GM21825 (cell line): ENCODE data around the gene MIEF1.
"Not testable (repeated sequence)": the region's sequence is repeated elsewhere in the genome, so short reads cannot be mapped to it uniquely, and the experiment has no call there.

Experiments
- ATAC-seq: cut with Tn5 transposase; IDR thresholded peaks from one replicate; pipeline ENCODE4 v1.9.1; 2021; ENCODE audit warnings: mild to moderate bottlenecking, moderate library complexity; ENCODE audit not compliant: unreplicated experiment

MIEF1 gene

DNA sequence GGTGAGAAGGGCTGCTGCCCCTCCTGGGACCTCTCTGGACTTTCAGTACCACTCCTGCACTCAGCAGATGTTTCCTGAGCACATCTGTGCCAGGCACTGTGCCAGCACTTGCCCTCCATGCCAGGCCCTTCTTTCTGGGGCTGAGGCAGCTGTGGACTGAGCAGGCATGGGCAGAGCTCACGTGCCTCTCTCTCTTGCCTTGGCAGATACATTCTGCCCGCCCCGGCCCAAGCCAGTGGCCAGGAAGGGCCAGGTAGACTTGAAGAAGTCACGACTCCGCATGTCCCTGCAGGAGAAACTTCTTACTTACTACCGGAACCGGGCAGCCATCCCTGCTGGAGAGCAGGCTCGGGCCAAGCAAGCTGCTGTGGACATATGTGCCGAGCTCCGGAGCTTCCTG lies 9.9 kb downstream of the MIEF1 start:
- no peak for ATAC-seq

DNA sequence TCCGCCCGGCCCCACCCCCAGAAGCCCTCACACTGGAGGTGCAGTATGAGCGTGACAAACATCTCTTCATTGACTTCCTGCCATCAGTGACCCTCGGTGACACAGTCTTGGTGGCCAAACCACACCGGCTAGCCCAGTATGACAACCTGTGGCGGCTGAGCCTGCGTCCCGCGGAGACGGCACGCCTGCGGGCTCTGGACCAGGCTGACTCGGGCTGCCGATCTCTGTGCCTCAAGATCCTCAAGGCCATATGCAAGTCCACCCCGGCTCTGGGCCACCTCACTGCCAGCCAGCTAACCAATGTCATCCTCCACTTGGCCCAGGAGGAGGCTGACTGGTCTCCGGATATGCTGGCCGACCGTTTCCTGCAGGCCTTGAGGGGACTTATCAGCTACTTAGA lies 11.7 kb downstream of the MIEF1 start:
- no peak for ATAC-seq

DNA sequence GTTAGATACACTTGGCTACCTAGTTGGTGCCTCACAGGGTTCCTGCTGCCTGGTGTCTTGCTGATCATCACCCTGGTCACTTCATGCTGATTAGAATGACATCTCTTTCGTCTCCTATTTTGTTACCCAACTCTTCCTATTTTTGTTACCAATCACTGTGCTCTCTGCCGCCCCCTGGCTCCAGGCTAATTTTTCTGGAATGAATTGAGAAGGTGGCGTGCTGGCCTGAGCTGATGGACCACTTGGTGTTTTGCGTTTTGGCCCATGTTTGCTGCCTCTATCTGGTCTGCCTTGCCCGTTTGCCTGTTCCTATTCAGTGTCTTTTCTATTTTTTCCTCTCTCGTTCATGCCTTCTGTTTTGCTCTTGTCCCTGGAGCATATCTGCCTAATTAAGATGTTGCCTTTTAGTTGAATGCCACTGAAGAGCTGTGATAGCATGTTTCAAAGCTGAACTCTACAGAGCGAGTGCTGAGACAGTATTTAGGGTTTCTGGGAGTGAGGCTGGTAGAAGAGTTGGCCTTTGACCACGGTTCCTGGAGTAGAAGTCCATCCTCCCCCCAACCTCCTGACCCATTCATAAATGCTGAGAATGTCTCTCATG lies 12.4 kb downstream of the MIEF1 start:
- no peak for ATAC-seq

DNA sequence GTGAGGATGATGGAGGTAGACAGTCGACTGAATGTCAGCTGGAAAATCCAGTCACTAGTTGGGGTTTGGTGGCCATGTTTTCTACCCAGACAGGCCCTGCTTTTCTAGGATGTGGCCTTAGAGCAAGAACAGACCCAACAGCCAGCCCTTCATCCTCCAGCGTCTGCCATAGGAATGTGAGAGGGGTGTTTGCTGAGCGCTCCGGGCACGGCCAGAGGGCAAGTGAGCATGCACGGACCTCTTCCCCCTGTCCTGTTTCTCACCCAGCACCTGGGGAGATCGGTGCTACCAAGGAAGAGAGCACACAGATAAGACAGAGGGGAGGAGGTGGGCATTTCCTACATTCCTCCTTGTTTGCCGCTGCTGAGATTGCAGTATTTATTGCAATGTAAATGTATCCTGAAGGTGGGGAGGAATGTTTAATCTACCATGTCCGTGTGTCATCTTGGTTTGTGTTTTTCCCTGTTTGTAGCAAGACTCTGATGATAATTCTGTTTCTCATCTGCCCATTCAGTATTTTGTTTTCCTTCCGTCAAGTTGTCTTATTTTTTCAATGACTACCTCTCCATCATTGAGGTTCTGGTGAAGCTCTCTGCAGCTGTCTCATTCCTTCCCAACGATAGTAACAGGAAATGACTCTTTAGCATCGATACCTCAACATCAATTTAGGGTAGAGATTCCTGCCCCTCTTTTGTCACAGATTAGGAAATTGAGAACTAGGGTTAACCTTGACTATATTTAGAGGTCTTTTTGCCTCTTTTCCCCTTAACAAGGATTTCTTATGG lies 13.4 kb downstream of the MIEF1 start:
- ATAC-seq, result no peak

DNA sequence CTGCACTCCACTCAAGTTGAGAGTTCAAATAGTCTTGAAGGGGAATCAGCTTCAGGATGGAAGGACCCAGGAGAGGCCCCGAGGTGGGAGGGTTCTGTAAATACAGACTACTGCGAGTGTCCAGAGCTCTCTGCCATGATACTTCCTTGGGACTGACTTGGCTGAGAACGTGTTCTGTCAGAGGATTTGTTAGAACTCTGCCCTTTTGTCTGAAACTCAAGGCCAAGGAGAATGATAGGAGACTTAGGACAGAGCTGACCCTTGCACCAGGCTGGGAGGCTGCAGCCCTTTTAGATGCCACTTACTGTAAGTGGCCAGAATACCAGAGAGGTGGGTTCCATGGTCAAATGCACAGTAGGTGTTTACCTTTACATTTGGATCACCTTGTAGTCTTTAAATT lies 15.4 kb downstream of the MIEF1 start:
- ATAC-seq, result no peak

DNA sequence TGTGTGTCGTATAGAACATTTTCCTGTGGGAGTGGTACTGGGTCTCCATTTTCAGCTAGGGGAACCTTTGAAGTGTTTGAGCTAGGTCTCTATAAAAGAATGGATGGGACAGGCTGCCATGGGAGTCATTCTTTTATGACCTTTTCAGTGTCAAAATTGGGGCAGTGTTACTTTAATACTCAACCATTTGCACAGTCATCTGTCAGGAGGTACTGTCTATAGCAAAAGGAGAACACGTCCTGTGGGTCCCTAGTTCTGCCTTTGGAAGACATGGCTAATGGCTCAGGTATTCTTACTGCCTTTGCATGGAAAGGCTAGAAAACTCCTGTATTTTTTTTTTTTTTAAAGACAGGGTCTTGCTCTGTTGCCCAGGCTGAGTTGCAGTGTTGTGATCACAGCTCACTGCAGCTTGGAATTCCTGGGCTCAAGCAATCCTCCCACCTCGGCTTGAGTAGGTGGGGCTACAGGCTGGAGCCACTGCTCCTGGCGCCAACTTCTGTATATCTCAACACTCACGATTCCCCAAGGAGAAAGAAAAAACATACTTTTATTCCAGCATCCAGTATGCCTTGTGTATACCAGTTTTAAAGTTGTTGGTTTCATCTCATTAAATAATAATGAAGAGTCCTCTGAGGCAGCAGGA lies 16.2 kb downstream of the MIEF1 start:
- ATAC-seq, result no peak

DNA sequence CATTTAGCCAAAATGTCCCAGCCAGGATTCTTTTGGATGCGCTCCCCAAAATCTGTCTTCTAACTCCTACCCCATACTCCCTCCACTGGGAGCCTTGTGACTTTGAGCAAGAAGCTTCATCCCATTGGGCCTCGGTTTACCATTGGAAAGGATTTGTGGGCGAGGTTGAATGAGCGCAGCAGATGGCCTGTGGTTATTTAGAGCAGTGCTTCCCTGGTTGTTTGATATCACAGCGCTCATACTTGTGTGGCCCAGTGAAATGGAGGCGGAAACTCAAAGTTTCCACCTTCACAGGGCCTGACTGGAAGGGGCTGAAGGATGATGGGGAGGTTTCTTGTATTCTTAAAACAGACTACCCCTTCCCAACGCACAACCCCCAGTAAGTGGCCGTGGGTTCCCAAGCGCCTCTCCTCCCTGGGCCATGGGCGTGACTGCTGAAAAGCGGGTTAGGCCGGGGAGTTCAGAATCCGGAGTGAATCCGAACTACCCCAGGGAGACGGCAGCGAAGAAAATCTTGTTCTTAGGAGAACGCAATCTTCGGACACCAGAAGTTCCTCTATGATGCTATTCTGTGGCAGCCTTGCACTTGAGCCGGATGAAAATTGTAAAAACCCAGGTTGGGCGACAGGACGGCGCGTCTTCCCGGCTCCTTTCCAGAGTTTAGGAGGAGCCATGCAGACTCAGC lies 17.0 kb downstream of the MIEF1 start:
- ATAC-seq, result no peak

DNA sequence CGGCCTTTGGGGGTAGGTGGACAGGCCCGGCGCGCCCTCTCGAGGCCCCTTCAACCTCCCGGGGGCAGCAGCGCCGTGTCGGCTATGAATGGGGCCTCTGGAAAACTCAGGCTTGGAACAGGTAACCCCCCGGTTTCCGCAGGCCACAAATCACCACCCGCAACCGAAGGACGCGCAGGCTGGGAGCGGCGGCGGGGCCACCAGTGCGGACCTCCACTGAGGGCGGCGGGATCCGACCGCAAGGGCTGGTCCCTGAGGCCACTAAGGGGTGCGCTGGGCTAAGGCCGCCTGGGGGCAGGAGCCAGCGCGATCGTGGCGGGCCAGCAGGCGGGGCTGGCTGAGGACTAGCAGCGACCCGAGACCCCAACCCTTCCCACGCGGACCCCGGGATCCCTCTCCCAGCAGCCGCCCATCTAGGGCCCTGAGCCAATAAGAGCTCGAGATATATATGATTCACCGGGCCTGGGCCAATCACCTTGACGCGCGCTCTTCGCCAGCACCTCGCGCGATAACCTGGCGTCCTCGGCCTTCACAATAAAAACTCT lies 17.7 kb downstream of the MIEF1 start:
- peak; percentile 69 for ATAC-seq

DNA sequence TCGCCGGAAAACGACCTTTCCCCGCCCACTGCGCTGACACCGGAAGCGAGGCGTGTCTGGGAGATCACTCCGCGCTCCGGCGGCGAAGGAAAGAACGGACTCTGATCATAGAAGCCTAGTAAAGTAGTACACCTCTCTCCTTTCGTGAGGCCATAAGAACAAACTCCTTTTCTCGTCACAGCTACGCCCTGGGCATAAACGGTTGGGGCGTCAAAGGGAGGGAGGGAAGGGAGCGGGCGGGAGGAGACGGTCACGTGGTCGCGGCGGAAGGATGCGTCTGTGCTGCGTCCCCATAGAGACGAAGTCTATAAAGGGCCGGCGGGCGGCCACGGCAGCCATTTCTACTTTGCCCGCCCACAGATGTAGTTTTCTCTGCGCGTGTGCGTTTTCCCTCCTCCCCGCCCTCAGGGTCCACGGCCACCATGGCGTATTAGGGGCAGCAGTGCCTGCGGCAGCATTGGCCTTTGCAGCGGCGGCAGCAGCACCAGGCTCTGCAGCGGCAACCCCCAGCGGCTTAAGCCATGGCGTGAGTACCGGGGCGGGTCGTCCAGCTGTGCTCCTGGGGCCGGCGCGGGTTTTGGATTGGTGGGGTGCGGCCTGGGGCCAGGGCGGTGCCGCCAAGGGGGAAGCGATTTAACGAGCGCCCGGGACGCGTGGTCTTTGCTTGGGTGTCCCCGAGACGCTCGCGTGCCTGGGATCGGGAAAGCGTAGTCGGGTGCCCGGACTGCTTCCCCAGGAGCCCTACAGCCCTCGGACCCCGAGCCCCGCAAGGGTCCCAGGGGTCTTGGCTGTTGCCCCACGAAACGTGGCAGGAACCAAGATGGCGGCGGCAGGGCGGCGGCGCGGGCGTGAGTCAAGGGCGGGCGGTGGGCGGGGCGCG lies 18.4 kb downstream of the MIEF1 start, which contains the start of gene ATF4:
Gene ATF4 (plus strand): TSS at position 337 of the 880 bp plus-strand sequence. CDS start 884 bp downstream, outside the sequence.
- peak; percentile 36 for ATAC-seq

DNA sequence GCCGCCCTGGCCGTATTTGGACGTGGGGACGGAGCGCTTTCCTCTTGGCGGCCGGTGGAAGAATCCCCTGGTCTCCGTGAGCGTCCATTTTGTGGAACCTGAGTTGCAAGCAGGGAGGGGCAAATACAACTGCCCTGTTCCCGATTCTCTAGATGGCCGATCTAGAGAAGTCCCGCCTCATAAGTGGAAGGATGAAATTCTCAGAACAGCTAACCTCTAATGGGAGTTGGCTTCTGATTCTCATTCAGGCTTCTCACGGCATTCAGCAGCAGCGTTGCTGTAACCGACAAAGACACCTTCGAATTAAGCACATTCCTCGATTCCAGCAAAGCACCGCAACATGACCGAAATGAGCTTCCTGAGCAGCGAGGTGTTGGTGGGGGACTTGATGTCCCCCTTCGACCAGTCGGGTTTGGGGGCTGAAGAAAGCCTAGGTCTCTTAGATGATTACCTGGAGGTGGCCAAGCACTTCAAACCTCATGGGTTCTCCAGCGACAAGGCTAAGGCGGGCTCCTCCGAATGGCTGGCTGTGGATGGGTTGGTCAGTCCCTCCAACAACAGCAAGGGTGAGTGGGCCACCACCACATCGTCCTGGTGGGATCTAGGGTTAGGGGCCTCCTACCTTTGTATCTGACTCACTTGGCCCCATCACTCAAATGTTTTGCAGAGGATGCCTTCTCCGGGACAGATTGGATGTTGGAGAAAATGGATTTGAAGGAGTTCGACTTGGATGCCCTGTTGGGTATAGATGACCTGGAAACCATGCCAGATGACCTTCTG lies 19.2 kb downstream of the MIEF1 start:
- ATAC-seq, result not testable (repeated sequence)

DNA sequence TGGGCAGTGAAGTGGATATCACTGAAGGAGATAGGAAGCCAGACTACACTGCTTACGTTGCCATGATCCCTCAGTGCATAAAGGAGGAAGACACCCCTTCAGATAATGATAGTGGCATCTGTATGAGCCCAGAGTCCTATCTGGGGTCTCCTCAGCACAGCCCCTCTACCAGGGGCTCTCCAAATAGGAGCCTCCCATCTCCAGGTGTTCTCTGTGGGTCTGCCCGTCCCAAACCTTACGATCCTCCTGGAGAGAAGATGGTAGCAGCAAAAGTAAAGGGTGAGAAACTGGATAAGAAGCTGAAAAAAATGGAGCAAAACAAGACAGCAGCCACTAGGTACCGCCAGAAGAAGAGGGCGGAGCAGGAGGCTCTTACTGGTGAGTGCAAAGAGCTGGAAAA lies 20.0 kb downstream of the MIEF1 start:
- not testable (repeated sequence) for ATAC-seq

DNA sequence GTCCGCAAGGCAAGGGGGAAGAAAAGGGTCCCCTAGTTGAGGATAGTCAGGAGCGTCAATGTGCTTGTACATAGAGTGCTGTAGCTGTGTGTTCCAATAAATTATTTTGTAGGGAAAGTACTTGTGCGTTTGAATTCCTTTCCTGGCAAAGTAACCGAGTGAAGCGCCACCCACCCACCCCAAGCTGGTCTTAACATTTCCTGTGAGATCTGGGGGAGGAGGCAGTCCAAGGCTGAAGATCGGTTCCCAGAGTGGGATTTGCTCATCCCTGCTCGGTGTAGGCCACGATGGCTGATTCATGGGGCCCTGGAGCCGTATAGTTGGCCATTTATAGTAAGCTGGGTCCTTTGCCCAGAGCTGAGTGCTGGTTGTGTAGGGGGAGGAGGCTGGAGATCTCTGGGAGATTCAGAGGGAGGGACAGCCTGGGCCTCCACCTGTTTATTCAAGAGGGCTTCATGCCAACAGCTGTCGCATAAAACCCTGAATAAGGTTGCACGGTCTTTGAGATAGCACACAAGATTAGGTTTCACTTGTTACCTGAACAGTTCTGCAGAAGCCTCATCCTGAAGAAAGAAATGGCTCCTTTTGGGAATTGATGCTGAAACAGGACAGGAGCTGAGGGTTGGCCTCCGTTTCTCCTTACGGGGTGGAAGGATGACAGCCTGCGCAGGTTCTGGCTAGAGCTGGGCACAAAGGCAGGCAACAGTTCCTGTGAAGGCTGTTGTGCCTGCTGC lies 20.6 kb downstream of the MIEF1 start:
- ATAC-seq, result no peak

DNA sequence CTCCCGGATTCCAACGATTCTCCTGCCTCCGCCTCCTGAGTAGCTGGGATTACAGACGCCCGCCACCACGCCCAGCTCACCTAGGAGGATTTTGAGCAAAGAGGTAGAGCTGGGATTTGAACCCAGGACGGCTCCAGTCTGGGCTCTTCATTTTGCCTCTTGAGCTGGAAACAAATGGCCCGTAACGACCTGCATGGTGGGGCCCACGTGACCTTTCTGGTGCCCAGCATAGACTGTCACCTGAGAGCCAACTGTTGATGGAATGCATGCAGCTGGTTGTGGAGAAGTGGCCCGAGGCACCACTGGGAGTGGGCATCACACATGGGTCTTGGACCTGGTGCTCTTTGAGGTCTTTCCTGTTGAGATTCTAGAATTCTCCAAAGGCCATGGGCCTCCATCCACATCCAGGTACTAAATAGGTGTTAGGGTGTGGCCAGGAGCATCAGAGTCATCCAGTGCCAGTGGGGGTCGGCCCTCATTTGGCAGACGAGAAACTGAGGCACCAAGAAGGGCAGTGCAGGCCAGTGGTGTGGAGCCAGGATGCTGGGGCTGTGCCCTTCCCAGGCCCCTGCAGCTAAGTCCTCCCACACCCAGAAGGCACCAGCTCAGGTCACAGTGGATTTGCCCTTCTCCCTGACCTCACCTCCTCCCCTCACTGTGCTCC lies 22.1 kb downstream of the MIEF1 start:
- no peak for ATAC-seq

DNA sequence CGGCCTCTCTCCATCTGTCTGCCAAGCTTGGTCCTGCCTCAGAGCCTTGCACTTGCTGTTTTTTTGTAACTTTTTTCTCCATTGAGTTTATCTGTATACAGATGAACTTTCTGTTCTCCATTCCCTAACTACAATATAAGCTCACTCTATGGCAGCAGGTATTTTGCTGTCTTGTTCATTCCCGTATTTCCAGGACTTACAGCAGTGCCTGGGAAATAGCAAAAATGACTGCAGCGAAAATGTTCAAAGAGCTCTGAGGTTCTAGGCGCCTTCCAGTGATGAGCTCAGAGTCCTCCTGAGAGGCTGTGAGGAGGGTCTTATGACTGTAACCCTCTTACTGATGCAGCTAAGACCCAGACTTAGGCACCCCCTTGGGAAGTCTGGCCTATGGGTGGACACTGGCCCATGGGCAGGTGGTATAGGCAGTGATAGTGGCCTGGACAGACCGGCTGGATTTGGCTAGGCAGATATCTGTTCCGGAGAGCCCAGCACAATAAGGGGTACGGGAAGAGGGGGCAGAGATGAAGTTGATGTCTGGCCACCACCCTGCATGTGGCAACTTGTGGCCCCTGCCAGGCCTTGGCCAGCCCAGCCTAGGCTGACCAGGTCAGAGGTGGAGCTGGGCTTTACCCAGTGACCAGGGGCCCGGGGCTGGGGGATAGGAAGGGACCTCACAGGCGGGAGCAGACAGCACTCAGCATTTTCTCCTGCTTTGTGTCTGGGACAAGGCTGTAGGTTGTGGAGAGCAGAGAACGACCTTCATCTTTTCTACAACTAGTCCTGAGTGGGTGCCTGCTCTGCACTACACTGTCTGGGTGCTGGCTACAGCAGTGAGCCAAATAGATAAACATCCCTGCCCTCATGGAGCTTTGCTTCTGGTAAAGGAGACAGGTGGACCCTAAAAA lies 22.9 kb downstream of the MIEF1 start:
- no peak for ATAC-seq

DNA sequence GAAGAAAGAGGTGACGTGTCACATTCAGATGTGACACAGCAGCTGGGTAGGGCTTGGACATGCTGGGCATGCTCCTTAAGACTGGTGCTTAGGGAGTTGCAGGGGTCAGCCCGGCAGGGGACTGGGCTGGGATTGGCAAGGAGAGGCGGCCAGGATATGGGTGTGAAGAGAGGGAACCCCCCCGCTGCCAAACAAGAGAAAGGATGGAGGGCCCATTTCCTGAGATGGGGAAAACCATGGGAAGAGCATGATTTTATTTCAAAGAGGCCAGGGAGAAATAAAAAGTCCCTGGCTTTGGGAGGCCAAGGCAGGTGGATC lies 23.5 kb downstream of the MIEF1 start:
- no peak for ATAC-seq

DNA sequence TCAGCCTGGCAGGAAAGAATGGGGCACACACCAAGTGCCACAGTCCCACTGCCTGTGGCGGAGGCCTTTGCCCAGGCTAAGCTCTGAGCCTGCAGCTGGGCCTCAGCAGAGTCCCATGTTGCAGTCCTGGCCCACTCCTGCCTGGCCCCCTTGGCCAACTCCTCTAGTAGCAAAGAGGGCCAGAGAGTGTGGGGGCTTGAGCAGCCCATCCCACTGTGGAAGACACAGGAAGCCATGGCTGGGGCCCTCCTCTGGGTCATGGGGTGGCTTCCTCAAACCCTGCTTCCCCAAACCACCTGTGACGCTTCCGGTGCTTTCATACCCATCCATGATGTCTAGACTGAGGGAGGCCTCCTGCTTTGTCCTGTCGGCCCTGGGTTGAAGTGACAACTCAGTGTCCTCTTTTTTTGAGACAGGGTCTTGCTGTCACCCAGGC lies 24.7 kb downstream of the MIEF1 start:
- ATAC-seq, result no peak

DNA sequence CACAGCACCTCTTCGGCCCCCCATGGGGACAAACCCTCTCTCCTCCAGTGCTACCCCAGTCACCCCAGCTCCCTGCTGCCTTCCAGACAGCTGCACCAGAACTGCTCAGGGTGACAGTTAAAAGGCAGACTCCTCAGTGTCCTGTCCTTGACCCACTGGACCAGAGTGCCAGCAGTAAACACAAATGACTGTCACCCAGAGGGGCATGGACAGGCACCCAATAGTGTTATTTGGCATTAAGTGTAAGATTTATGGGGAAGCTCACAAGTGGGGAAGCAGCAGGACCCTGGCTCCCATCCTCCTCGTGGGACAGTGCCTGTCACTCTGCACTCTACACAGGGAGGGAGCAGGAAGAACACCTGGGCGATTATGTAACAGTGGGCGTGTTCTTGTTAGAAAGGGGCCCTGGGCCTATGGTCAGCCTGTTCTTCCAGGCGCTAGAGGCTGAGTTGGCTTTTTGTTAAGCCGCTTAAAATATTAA lies 25.4 kb downstream of the MIEF1 start:
- ATAC-seq, result no peak
